ENCODE results near the gene CGREF1. TPM values are rescaled to one million over a fixed set of nuclear protein-coding genes. Genes with fewer than 3 reads are reported as not detected.

Gene CGREF1
- total RNA-seq, 2 experiments from 2014 or later = not detected

- DNase-seq (ENCODE audit: low spot score) = peak; percentile 94
- no peaks in the 10 kb centered on the region for H3K9me3 ChIP-seq (ENCODE audit: low read length)
- peaks cover 38% of the 10 kb centered on the region for H3K36me3 ChIP-seq (ENCODE audit: insufficient read depth, low read length)
- H3K4me1 ChIP-seq (ENCODE audit: insufficient read depth, low read length, poor library complexity, severe bottlenecking) = peaks cover 56% of the 10 kb centered on the region
- TF ChIP-seq CTCF (conservative IDR thresholded peaks at IDR 0.05; ENCODE audit: low read length) (peak; percentile 53), EZH2phosphoT487 (IDR thresholded peaks at IDR 0.05; ENCODE audit: borderline replicate concordance, low read depth, low read length) (no peak)
- H3K4me2 ChIP-seq (ENCODE audit: low read length) = peak within 1 kb of the TSS; percentile 89
- ChIA-PET CTCF (ENCODE audit: unreplicated experiment) (no interaction called here), POLR2A (interaction anchor here (0.8 to 1.9 kb wide), 5 partner anchors 11 to 25 kb away, joined by 3 to 14 read pairs (median 6); partner anchors contain the start of gene AGBL5)
- H2AFZ ChIP-seq (ENCODE audit: low read length) = peak within 1 kb of the TSS; percentile 64; the same call in 1 of the 2 replicates
- H4K20me1 ChIP-seq (ENCODE audit: insufficient read depth, low read length) = 0 out of 2 replicates have a peak, but pooled peaks cover 4% of the 10 kb centered on the region
- peaks cover 26% of the 10 kb centered on the region for H3K79me2 ChIP-seq (ENCODE audit: insufficient read depth, low read depth, low read length)
- no peaks in the 10 kb centered on the region for H3K9me2 ChIP-seq (ENCODE audit: insufficient read depth, low read length)
- H3K27ac ChIP-seq (ENCODE audit: low read depth, low read length, poor library complexity, severe bottlenecking) = peak within 1 kb of the TSS; percentile 53
- intact Hi-C loops (cut with micrococcal nuclease; ENCODE audit: unreplicated experiment) = loop anchor here (1.0 to 2.0 kb wide), 3 partner anchors 15 to 39 kb away; partner anchors contain the start of genes AGBL5, KHK and TMEM214
- peak within 1 kb of the TSS; percentile 93 for H3K4me3 ChIP-seq (ENCODE audit: low read depth, low read length, poor library complexity, severe bottlenecking)
- BruUV-seq (replicated peaks) = no TSS peak
Measured at GRCh38 chr2:27071277-27071989, 47.5 kb downstream of the CGREF1 start, which contains the start of gene OST4. OST4 (minus strand) TSS chr2:27071654.

GRCh38 chr2:27070653-27071276 lies 48.2 kb downstream of the CGREF1 start:
- intact Hi-C loops (cut with micrococcal nuclease; ENCODE audit: unreplicated experiment) = loop anchor here (1.0 to 2.0 kb wide), 3 partner anchors 16 to 38 kb away; partner anchors contain the start of genes AGBL5, KHK and TMEM214
- TSS peak; percentile 77 for BruUV-seq (replicated peaks)
- POLR2A ChIA-PET = interaction anchor here (0.6 to 1.9 kb wide), 5 partner anchors 11 to 54 kb away, joined by 3 to 14 read pairs (median 4); partner anchors contain the start of gene AGBL5
- Histone ChIP-seq H3K4me1 (ENCODE audit: insufficient read depth, low read length, poor library complexity, severe bottlenecking) (peaks cover 50% of the 10 kb centered on the region), H3K9me3 (ENCODE audit: low read length) (no peaks in the 10 kb centered on the region), H3K79me2 (ENCODE audit: insufficient read depth, low read depth, low read length) (peaks cover 26% of the 10 kb centered on the region), H4K20me1 (ENCODE audit: insufficient read depth, low read length) (0 out of 2 replicates have a peak, but pooled peaks cover 4% of the 10 kb centered on the region), H2AFZ (ENCODE audit: low read length) (peak overlapping the region; percentile 64; the same call in 1 of the 2 replicates), H3K36me3 (ENCODE audit: insufficient read depth, low read length) (peaks cover 45% of the 10 kb centered on the region), H3K27ac (ENCODE audit: low read depth, low read length, poor library complexity, severe bottlenecking) (peak overlapping the region; percentile 42), H3K4me3 (ENCODE audit: low read depth, low read length, poor library complexity, severe bottlenecking) (peak overlapping the region; percentile 93), H3K9me2 (ENCODE audit: insufficient read depth, low read length) (no peaks in the 10 kb centered on the region), H3K4me2 (ENCODE audit: low read length) (peak overlapping the region; percentile 89)
- DNase-seq (ENCODE audit: low spot score) = no peak
- CTCF ChIA-PET (ENCODE audit: unreplicated experiment) = no interaction called here
- no peak for TF ChIP-seq CTCF (conservative IDR thresholded peaks at IDR 0.05; ENCODE audit: low read length)
- no peak for TF ChIP-seq EZH2phosphoT487 (IDR thresholded peaks at IDR 0.05; ENCODE audit: borderline replicate concordance, low read depth, low read length)
